ENCODE measurements around the gene TFEB.

- TF ChIP-seq POLR2A (IDR thresholded peaks at IDR 0.05) (no peak), CTCF (IDR thresholded peaks at IDR 0.05 in 8 of 11, conservative IDR thresholded peaks at IDR 0.05 in 3 of 11) (no peak)
Observed at GRCh38 chr6:41726876-41727275, 8.5 kb downstream of the TFEB start.

Measured in spleen (tissue), 7 donors.